ENCODE results near the gene DMPK.

DMPK gene

GRCh38 chr19:45814851-45815480 is 32.7 kb upstream of the DMPK start, which contains the start of gene RSPH6A:
Gene RSPH6A, minus strand, starts transcription at chr19:45815308. Its CDS starts 132 bp downstream, at chr19:45815176.
- TF ChIP-seq CSDC2 (CRISPR knock-in tag; IDR thresholded peaks at IDR 0.05) (no peak), ISL1 (CRISPR knock-in tag; IDR thresholded peaks at IDR 0.05) (no peak), ARNTL (CRISPR knock-in tag; IDR thresholded peaks at IDR 0.05; ENCODE audit: borderline replicate concordance, low read depth) (no peak), OSR1 (CRISPR knock-in tag; IDR thresholded peaks at IDR 0.05) (no peak), GLIS3 (CRISPR knock-in tag; IDR thresholded peaks at IDR 0.05) (no peak), ESRRG (CRISPR knock-in tag; IDR thresholded peaks at IDR 0.05) (no peak), ZNF565 (CRISPR knock-in tag; conservative IDR thresholded peaks at IDR 0.05; ENCODE audit: low read depth) (no peak), RARB (CRISPR knock-in tag; IDR thresholded peaks at IDR 0.05) (no peak), ZFP30 (CRISPR knock-in tag; IDR thresholded peaks at IDR 0.05) (no peak), TOX (CRISPR knock-in tag; IDR thresholded peaks at IDR 0.05; ENCODE audit: borderline replicate concordance) (no peak), ZNF70 (CRISPR knock-in tag; IDR thresholded peaks at IDR 0.05) (no peak), ZC3H10 (CRISPR knock-in tag; IDR thresholded peaks at IDR 0.05) (no peak), ZFP3 (CRISPR knock-in tag; IDR thresholded peaks at IDR 0.05) (no peak), PATZ1 (CRISPR knock-in tag; IDR thresholded peaks at IDR 0.05; ENCODE audit: borderline replicate concordance) (no peak), CSRNP3 (CRISPR knock-in tag; IDR thresholded peaks at IDR 0.05) (no peak), SNAI2 (CRISPR knock-in tag; IDR thresholded peaks at IDR 0.05) (no peak)
- TF ChIP-seq, protein P1, sequence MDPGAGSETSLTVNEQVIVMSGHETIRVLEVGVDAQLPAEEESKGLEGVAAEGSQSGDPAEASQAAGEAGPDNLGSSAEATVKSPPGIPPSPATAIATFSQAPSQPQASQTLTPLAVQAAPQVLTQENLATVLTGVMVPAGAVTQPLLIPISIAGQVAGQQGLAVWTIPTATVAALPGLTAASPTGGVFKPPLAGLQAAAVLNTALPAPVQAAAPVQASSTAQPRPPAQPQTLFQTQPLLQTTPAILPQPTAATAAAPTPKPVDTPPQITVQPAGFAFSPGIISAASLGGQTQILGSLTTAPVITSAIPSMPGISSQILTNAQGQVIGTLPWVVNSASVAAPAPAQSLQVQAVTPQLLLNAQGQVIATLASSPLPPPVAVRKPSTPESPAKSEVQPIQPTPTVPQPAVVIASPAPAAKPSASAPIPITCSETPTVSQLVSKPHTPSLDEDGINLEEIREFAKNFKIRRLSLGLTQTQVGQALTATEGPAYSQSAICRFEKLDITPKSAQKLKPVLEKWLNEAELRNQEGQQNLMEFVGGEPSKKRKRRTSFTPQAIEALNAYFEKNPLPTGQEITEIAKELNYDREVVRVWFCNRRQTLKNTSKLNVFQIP (CRISPR knock-in tag; IDR thresholded peaks at IDR 0.05; ENCODE audit: borderline replicate concordance, low read depth) = no peak
- TF ChIP-seq, protein P2, sequence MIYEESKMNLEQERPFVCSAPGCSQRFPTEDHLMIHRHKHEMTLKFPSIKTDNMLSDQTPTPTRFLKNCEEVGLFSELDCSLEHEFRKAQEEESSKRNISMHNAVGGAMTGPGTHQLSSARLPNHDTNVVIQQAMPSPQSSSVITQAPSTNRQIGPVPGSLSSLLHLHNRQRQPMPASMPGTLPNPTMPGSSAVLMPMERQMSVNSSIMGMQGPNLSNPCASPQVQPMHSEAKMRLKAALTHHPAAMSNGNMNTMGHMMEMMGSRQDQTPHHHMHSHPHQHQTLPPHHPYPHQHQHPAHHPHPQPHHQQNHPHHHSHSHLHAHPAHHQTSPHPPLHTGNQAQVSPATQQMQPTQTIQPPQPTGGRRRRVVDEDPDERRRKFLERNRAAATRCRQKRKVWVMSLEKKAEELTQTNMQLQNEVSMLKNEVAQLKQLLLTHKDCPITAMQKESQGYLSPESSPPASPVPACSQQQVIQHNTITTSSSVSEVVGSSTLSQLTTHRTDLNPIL (CRISPR knock-in tag; IDR thresholded peaks at IDR 0.05; ENCODE audit: low read depth) = no peak
- TF ChIP-seq, protein P3, sequence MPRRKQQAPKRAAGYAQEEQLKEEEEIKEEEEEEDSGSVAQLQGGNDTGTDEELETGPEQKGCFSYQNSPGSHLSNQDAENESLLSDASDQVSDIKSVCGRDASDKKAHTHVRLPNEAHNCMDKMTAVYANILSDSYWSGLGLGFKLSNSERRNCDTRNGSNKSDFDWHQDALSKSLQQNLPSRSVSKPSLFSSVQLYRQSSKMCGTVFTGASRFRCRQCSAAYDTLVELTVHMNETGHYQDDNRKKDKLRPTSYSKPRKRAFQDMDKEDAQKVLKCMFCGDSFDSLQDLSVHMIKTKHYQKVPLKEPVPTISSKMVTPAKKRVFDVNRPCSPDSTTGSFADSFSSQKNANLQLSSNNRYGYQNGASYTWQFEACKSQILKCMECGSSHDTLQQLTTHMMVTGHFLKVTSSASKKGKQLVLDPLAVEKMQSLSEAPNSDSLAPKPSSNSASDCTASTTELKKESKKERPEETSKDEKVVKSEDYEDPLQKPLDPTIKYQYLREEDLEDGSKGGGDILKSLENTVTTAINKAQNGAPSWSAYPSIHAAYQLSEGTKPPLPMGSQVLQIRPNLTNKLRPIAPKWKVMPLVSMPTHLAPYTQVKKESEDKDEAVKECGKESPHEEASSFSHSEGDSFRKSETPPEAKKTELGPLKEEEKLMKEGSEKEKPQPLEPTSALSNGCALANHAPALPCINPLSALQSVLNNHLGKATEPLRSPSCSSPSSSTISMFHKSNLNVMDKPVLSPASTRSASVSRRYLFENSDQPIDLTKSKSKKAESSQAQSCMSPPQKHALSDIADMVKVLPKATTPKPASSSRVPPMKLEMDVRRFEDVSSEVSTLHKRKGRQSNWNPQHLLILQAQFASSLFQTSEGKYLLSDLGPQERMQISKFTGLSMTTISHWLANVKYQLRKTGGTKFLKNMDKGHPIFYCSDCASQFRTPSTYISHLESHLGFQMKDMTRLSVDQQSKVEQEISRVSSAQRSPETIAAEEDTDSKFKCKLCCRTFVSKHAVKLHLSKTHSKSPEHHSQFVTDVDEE (CRISPR knock-in tag; IDR thresholded peaks at IDR 0.05) = no peak
- ATAC-seq = no peak

DNA sequence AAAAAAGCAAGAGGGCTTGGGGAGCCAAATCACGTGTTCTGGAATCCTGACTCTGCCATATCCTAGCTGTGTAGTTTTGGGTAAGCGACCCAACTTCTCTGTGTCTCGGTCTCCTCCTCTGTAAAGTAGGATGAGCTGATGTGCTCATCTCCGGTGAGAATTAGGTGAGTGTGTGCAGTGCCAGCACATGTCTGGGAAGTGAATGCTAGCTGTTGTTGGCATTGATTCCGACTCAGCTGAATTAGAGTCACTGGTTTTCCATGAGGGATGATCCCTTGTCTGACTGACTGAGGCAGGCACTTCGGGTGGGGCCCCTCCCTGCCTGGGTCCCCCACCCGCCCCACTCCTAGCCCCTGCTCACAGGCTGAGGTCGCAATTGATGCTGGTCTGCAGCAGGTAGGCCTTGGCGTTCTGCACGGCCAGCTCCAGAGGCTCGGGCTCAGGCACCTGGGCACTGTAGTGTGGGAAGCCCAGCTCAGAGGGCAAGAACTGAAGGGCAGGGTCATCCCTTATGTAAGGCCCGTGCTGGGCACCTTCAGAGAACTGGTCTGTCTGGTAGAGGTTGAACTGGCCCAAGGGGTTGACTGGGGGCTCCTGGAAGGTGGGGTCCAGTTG is 32.0 kb upstream of the DMPK start:
- no peak for ATAC-seq
- TF ChIP-seq, protein P2 (CRISPR knock-in tag; IDR thresholded peaks at IDR 0.05; ENCODE audit: low read depth) = no peak
- no peak for TF ChIP-seq ZNF8 (CRISPR knock-in tag; IDR thresholded peaks at IDR 0.05)
- no peak for TF ChIP-seq ZNF70 (CRISPR knock-in tag; IDR thresholded peaks at IDR 0.05)
- no peak for TF ChIP-seq ZC3H10 (CRISPR knock-in tag; IDR thresholded peaks at IDR 0.05)
- no peak for TF ChIP-seq RARB (CRISPR knock-in tag; IDR thresholded peaks at IDR 0.05)
- no peak for TF ChIP-seq ESRRG (CRISPR knock-in tag; IDR thresholded peaks at IDR 0.05)
